HepG2 (cell line): ENCODE results near the gene HEXIM1. TPM values are rescaled to one million over a fixed set of nuclear protein-coding genes. Genes with fewer than 3 reads are reported as not detected.

ENCODE experiments used
- CBX1 ChIP-seq: IDR thresholded peaks from one replicate; pipeline ENCODE4 v1.6.1; 2016; ENCODE audit warnings: antibody characterized with exemption, low read depth
- FOXJ3 ChIP-seq: sonication (generic); formaldehyde crosslinking; IDR thresholded peaks from 2 replicates; pipeline ENCODE4 v1.4.0; 2020; ENCODE audit warnings: missing genetic modification reagents, mild to moderate bottlenecking, borderline replicate concordance
- MTF2 ChIP-seq: sonication (generic); formaldehyde crosslinking; IDR thresholded peaks from 2 replicates; pipeline ENCODE4 v1.5.0; 2020; ENCODE audit warnings: missing genetic modification reagents, borderline replicate concordance
- NFRKB ChIP-seq: fragments of 450-650 bp; IDR thresholded peaks from 2 replicates; pipeline ENCODE4 v1.6.1; 2017
- U2AF2 ChIP-seq: fragments of 200-400 bp; formaldehyde crosslinking; IDR thresholded peaks from 2 replicates; pipeline ENCODE4 v1.6.1; 2017; ENCODE audit warnings: low read depth, mild to moderate bottlenecking, low read length
- ZBTB8A ChIP-seq: sonication (generic); formaldehyde crosslinking; IDR thresholded peaks from 2 replicates; pipeline ENCODE4 v1.4.0; 2020; ENCODE audit warnings: mild to moderate bottlenecking, low read depth, missing genetic modification reagents, borderline replicate concordance
- ZNF3 ChIP-seq: IDR thresholded peaks from 2 replicates; pipeline ENCODE4 v1.7.0; 2017; ENCODE audit warnings: inconsistent platforms
- ZNF430 ChIP-seq: sonication (generic); formaldehyde crosslinking; IDR thresholded peaks from 2 replicates; pipeline ENCODE4 v1.9.0; 2021; ENCODE audit warnings: mild to moderate bottlenecking, missing genetic modification reagents
- ZNF556 ChIP-seq: sonication (generic); formaldehyde crosslinking; IDR thresholded peaks from 2 replicates; pipeline ENCODE4 v1.4.0; 2020; ENCODE audit warnings: mild to moderate bottlenecking, missing genetic modification reagents, borderline replicate concordance
- ZNF749 ChIP-seq: sonication (generic); formaldehyde crosslinking; IDR thresholded peaks from 2 replicates; pipeline ENCODE4 v1.8.0; 2022; ENCODE audit warnings: mild to moderate bottlenecking, missing genetic modification reagents, moderate library complexity, borderline replicate concordance
- polyA plus RNA-seq, 8 experiments: library from polyadenylated mRNA; depleted of rRNA in 3 of 8; stranded (reverse) in 7 of 8; unstranded in 1 of 8; fragments of >200 nt; fragmentation: Illumina TruSeq in 4 of 8; extraction: Trizol in 4 of 8; gene quantifications; 2 replicates each; pipeline versions ENCODE4 v1.2.1 to v1.2.3, GENCODE V29; 2011 to 2016; ENCODE audit warnings: low read depth in 4 of 8, missing spikeins in 1 of 8, mixed read lengths in 1 of 8; ENCODE audit not compliant: insufficient read depth in 1 of 8
- total RNA-seq, 5 experiments: library from RNA; depleted of rRNA; stranded (reverse); fragments of >200 nt; fragmentation: Illumina TruSeq; extraction: Trizol; gene quantifications; 2 replicates each; pipeline ENCODE4 v1.2.3, GENCODE V29; 2016; ENCODE audit warnings: low read depth in 1 of 5
- TF ChIP-seq, protein P1 (sequence below): sonication (generic); formaldehyde crosslinking; IDR thresholded peaks from 2 replicates; pipeline ENCODE4 v1.8.0; 2022; ENCODE audit warnings: missing genetic modification reagents, mild to moderate bottlenecking, moderate library complexity, borderline replicate concordance
- TF ChIP-seq, protein P2 (sequence below): sonication (generic); formaldehyde crosslinking; IDR thresholded peaks from 2 replicates; pipeline ENCODE4 v1.4.0; 2020; ENCODE audit warnings: mild to moderate bottlenecking, missing genetic modification reagents
- TF ChIP-seq, protein P3 (sequence below): sonication (generic); formaldehyde crosslinking; IDR thresholded peaks from 2 replicates; pipeline ENCODE4 v1.4.0; 2020; ENCODE audit warnings: missing genetic modification reagents, borderline replicate concordance
- TF ChIP-seq, protein P4 (sequence below): sonication (generic); formaldehyde crosslinking; IDR thresholded peaks from 2 replicates; pipeline ENCODE4 v1.9.0; 2022; ENCODE audit warnings: low read depth, missing genetic modification reagents
- TF ChIP-seq, protein P5 (sequence below): sonication (generic); formaldehyde crosslinking; IDR thresholded peaks from 2 replicates; pipeline ENCODE4 v1.9.0; 2021; ENCODE audit warnings: missing genetic modification reagents, borderline replicate concordance

HEXIM1 gene
- total and polyA plus RNA-seq, 2 of the 13 experiments (the other 11 are each of a cell fraction or from before 2014, with no cell fraction given): 10.5 to 16.6 TPM

DNA sequence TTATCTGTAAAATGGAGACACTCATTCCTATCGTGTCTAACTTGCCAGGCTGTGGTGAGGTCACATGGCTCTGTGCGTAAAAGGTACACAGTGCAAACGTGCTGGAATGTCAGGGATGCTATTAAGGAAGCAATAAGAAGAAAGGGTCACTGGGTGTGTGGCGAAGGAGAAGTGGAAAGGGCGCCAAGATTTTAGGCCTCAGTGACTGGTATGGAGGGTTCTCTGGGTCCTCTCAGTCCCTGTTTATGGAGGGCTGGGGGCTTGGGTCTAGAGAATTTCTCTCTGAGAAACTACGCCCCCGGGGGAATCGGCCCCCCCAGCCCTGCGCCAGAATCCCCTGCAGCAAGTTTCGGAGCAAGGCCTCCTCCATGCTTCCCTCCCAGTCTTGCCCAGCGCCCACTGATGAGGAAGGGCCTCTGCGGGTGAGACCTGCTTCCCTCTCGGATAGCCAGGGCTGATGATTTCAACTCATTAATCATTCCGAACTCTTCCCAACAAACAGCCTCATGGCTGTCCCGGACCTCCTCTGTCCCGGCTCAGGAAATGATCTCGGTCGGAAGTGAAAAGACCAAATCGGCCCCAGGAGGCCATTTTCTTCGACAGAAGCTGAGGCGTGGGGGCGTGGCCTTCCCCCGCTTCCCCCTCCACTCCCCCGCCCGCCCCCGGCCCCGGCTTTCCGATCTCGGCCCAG, 1.2 kb upstream of the HEXIM1 start (continued):
- TF ChIP-seq ZNF556: no peak
- TF ChIP-seq, protein P1, sequence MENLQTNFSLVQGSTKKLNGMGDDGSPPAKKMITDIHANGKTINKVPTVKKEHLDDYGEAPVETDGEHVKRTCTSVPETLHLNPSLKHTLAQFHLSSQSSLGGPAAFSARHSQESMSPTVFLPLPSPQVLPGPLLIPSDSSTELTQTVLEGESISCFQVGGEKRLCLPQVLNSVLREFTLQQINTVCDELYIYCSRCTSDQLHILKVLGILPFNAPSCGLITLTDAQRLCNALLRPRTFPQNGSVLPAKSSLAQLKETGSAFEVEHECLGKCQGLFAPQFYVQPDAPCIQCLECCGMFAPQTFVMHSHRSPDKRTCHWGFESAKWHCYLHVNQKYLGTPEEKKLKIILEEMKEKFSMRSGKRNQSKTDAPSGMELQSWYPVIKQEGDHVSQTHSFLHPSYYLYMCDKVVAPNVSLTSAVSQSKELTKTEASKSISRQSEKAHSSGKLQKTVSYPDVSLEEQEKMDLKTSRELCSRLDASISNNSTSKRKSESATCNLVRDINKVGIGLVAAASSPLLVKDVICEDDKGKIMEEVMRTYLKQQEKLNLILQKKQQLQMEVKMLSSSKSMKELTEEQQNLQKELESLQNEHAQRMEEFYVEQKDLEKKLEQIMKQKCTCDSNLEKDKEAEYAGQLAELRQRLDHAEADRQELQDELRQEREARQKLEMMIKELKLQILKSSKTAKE (CRISPR knock-in tag): no peak
- TF ChIP-seq FOXJ3 (CRISPR knock-in tag): no peak
- TF ChIP-seq, protein P2, sequence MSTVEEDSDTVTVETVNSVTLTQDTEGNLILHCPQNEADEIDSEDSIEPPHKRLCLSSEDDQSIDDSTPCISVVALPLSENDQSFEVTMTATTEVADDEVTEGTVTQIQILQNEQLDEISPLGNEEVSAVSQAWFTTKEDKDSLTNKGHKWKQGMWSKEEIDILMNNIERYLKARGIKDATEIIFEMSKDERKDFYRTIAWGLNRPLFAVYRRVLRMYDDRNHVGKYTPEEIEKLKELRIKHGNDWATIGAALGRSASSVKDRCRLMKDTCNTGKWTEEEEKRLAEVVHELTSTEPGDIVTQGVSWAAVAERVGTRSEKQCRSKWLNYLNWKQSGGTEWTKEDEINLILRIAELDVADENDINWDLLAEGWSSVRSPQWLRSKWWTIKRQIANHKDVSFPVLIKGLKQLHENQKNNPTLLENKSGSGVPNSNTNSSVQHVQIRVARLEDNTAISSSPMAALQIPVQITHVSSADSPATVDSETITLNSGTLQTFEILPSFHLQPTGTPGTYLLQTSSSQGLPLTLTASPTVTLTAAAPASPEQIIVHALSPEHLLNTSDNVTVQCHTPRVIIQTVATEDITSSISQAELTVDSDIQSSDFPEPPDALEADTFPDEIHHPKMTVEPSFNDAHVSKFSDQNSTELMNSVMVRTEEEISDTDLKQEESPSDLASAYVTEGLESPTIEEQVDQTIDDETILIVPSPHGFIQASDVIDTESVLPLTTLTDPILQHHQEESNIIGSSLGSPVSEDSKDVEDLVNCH (CRISPR knock-in tag): no peak
- TF ChIP-seq ZBTB8A (CRISPR knock-in tag): no peak
- TF ChIP-seq U2AF2: no peak
- TF ChIP-seq ZNF430: no peak
- TF ChIP-seq ZNF749: no peak
- TF ChIP-seq, protein P3, sequence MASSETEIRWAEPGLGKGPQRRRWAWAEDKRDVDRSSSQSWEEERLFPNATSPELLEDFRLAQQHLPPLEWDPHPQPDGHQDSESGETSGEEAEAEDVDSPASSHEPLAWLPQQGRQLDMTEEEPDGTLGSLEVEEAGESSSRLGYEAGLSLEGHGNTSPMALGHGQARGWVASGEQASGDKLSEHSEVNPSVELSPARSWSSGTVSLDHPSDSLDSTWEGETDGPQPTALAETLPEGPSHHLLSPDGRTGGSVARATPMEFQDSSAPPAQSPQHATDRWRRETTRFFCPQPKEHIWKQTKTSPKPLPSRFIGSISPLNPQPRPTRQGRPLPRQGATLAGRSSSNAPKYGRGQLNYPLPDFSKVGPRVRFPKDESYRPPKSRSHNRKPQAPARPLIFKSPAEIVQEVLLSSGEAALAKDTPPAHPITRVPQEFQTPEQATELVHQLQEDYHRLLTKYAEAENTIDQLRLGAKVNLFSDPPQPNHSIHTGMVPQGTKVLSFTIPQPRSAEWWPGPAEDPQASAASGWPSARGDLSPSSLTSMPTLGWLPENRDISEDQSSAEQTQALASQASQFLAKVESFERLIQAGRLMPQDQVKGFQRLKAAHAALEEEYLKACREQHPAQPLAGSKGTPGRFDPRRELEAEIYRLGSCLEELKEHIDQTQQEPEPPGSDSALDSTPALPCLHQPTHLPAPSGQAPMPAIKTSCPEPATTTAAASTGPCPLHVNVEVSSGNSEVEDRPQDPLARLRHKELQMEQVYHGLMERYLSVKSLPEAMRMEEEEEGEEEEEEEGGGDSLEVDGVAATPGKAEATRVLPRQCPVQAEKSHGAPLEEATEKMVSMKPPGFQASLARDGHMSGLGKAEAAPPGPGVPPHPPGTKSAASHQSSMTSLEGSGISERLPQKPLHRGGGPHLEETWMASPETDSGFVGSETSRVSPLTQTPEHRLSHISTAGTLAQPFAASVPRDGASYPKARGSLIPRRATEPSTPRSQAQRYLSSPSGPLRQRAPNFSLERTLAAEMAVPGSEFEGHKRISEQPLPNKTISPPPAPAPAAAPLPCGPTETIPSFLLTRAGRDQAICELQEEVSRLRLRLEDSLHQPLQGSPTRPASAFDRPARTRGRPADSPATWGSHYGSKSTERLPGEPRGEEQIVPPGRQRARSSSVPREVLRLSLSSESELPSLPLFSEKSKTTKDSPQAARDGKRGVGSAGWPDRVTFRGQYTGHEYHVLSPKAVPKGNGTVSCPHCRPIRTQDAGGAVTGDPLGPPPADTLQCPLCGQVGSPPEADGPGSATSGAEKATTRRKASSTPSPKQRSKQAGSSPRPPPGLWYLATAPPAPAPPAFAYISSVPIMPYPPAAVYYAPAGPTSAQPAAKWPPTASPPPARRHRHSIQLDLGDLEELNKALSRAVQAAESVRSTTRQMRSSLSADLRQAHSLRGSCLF (CRISPR knock-in tag): no peak
- TF ChIP-seq ZNF3 (CRISPR knock-in tag): no peak
- TF ChIP-seq, protein P4, sequence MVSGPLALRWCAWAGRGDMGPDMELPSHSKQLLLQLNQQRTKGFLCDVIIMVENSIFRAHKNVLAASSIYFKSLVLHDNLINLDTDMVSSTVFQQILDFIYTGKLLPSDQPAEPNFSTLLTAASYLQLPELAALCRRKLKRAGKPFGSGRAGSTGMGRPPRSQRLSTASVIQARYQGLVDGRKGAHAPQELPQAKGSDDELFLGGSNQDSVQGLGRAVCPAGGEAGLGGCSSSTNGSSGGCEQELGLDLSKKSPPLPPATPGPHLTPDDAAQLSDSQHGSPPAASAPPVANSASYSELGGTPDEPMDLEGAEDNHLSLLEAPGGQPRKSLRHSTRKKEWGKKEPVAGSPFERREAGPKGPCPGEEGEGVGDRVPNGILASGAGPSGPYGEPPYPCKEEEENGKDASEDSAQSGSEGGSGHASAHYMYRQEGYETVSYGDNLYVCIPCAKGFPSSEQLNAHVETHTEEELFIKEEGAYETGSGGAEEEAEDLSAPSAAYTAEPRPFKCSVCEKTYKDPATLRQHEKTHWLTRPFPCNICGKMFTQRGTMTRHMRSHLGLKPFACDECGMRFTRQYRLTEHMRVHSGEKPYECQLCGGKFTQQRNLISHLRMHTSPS (CRISPR knock-in tag): no peak
- no peak for TF ChIP-seq NFRKB
- TF ChIP-seq CBX1: no peak
- TF ChIP-seq, protein P5, sequence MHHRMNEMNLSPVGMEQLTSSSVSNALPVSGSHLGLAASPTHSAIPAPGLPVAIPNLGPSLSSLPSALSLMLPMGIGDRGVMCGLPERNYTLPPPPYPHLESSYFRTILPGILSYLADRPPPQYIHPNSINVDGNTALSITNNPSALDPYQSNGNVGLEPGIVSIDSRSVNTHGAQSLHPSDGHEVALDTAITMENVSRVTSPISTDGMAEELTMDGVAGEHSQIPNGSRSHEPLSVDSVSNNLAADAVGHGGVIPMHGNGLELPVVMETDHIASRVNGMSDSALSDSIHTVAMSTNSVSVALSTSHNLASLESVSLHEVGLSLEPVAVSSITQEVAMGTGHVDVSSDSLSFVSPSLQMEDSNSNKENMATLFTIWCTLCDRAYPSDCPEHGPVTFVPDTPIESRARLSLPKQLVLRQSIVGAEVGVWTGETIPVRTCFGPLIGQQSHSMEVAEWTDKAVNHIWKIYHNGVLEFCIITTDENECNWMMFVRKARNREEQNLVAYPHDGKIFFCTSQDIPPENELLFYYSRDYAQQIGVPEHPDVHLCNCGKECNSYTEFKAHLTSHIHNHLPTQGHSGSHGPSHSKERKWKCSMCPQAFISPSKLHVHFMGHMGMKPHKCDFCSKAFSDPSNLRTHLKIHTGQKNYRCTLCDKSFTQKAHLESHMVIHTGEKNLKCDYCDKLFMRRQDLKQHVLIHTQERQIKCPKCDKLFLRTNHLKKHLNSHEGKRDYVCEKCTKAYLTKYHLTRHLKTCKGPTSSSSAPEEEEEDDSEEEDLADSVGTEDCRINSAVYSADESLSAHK (CRISPR knock-in tag): no peak
- no peak for TF ChIP-seq MTF2 (CRISPR knock-in tag)
